D721Med (cell line): Measurements from ENCODE around the gene PTPRM.

ENCODE experiments used
- DNase-seq: peaks from one replicate; pipeline ENCODE4 v3.0.0; 2011; ENCODE audit warnings: low spot score; ENCODE audit not compliant: insufficient read length
- FAIRE-seq: peaks from 2 replicates; lab custom pipeline; 2011; peaks lifted over from hg19 to GRCh38; lab: Jason Lieb, UNC
- CTCF ChIP-seq: IDR thresholded peaks from 2 replicates; pipeline ENCODE4 v1.5.1; 2012; ENCODE audit warnings: mild to moderate bottlenecking, control low read depth; ENCODE audit not compliant: insufficient read depth; ENCODE audit errors: missing control alignments

Gene PTPRM

GRCh38 chr18:7637269-7637668 lies 70.2 kb downstream of the PTPRM start:
- DNase-seq = no peak
- no peak for TF ChIP-seq CTCF
- FAIRE-seq = no peak

DNA sequence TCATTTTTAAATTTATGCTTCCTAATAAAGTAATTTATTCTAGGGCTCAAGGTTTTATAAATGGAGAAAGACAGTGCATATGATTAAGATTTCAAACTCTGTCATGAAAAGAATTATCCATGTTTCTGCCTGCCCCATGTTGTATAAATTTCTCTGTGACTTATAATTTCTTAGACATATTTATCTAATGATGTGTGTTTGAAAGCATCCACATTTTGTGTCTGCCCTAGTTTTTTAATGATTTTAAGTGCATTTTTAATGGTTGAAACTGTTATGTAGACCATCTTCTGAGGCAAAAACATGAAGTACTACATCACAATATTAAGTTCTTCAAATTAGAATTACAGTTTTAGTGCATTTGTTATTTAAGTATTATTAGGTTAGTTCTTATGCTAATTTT lies 71.2 kb downstream of the PTPRM start:
- DNase-seq = no peak
- TF ChIP-seq CTCF = no peak
- no peak for FAIRE-seq

DNA sequence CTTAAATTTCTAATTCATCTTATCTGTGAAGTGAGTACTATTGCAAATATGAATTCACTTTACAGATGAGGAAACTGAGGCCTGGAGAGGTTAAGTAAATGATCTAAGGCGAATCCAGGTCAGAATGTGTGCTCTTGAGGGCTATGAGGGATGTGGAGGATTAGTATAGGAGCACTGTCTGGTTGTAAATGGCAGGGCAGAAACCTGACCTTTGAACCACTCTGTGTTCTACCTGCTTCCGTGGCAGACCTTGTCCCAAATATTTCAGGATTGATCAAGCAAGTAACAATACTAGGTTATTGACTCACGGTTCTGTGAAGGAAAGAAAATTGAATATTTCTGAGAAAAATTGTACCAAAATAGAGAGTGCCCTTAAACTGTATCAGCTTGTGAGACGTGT lies 74.7 kb downstream of the PTPRM start:
- FAIRE-seq (no peak), DNase-seq (no peak)
- TF ChIP-seq CTCF = no peak

DNA sequence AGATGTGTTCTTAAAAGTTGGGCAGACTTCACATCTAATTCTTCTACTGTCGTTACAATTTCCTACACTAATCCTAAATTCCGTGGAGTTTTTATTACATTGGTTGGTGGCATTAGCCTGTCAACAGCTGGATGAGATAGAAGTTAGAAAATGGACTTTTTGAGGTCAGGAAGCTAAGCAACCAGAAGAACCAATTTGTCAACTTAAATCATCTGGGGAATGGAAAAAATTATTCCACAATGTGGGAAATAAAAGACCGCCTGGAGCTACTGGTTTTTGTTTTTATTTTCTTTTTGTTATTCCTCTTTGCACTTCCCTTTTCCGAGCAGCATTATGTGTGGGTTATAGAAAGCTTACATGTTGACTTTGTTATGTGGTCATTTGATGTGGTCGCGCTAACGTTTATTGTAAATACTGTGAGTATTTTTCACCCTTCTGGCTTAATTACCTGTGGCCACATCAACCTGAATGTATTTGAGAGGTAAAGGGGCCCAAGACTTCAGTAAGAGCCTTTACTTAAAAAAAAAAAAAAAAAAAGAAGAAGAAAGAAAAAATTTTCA lies 75.3 kb downstream of the PTPRM start:
- FAIRE-seq (no peak), DNase-seq (no peak)

GRCh38 chr18:7645756-7646155 lies 78.6 kb downstream of the PTPRM start:
- no peak for TF ChIP-seq CTCF
- DNase-seq (no peak), FAIRE-seq (no peak)

More for the DNA sequence above, 75.3 kb downstream of the PTPRM start:
- TF ChIP-seq CTCF = no peak

GRCh38 chr18:7646174-7646886 lies 79.2 kb downstream of the PTPRM start:
- DNase-seq = no peak
- FAIRE-seq = no peak
- TF ChIP-seq CTCF = no peak

DNA sequence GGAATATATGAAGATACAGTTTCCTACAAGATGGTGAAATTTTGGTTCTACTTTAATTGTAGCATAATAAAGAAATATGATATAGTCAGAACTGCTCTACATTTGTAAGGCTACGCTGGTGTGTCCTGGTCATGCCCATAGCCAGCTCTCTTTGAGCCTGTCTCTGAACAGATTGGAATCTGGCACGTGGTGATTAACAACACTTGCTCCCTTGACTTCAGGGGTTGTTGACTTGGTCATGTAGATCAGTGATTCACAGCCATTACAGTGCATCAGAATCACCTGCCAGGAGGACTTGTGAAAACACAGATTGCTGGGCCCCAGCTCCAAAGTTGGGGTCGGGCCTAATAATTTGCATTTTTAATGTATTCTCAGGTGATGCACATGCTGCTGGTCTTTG lies 80.4 kb downstream of the PTPRM start:
- FAIRE-seq (no peak), DNase-seq (no peak)

More for the DNA sequence above, 80.4 kb downstream of the PTPRM start:
- no peak for TF ChIP-seq CTCF
